GM18870 (cell line): ENCODE measurements around the gene TUFM.
"Not testable (repeated sequence)": the region's sequence is repeated elsewhere in the genome, so short reads cannot be mapped to it uniquely, and the experiment has no call there.

Experiments used
- ATAC-seq: cut with Tn5 transposase; IDR thresholded peaks from one replicate; pipeline ENCODE4 v1.9.1; 2021; ENCODE audit warnings: moderate library complexity; ENCODE audit not compliant: unreplicated experiment

The TUFM gene

GRCh38 chr16:28839004-28839639 is 7.0 kb downstream of the TUFM start:
- ATAC-seq = no peak

GRCh38 chr16:28838558-28838918 is 7.6 kb downstream of the TUFM start:
- no peak for ATAC-seq

GRCh38 chr16:28837672-28838557 is 8.2 kb downstream of the TUFM start:
- no peak for ATAC-seq

GRCh38 chr16:28836761-28837064 is 9.4 kb downstream of the TUFM start:
- ATAC-seq = no peak

GRCh38 chr16:28835864-28836760 is 10.0 kb downstream of the TUFM start:
- no peak for ATAC-seq

GRCh38 chr16:28834873-28835863 is 11.0 kb downstream of the TUFM start:
- ATAC-seq = no peak

- ATAC-seq = no peak
These were observed 11.8 kb downstream of the TUFM start for GRCh38 chr16:28834349-28834748.

- no peak for ATAC-seq
These were observed 15.6 kb downstream of the TUFM start for GRCh38 chr16:28830531-28830930.

GRCh38 chr16:28829747-28830146 is 16.4 kb downstream of the TUFM start:
- no peak for ATAC-seq

GRCh38 chr16:28826141-28826540 is 20.0 kb downstream of the TUFM start:
- ATAC-seq = no peak

- no peak for ATAC-seq
These were observed 21.5 kb downstream of the TUFM start for GRCh38 chr16:28824717-28824973.

- ATAC-seq = peak; percentile 64
These were observed 22.1 kb downstream of the TUFM start for GRCh38 chr16:28823873-28824716.

- peak; percentile 7 for ATAC-seq
These were observed 22.8 kb downstream of the TUFM start for GRCh38 chr16:28823291-28823872.

GRCh38 chr16:28822520-28823290 is 23.4 kb downstream of the TUFM start, which contains the start of gene ATXN2L:
TSS of gene ATXN2L (plus strand) at chr16:28822999. CDS start at chr16:28823260, 261 bp downstream.
- no peak for ATAC-seq

- no peak for ATAC-seq
These were observed 24.2 kb downstream of the TUFM start for GRCh38 chr16:28821874-28822519.

- not testable (repeated sequence) for ATAC-seq
These were observed 25.6 kb downstream of the TUFM start for GRCh38 chr16:28820546-28820945.

- ATAC-seq = no peak
These were observed 26.1 kb downstream of the TUFM start for GRCh38 chr16:28820016-28820415.
